GM23338 (cell line): ENCODE measurements around the gene SOX13. TPM values are rescaled to one million over a fixed set of nuclear protein-coding genes. Genes with fewer than 3 reads are reported as not detected.

Experiments
- ATAC-seq: fragments of 200-7000 bp; cut with Tn5 transposase; 3 replicates; pipeline ENCODE4 v1.9.1; 2020
- DNase-seq: peaks from one replicate; pipeline ENCODE4 v3.0.0-alpha.2; 2015; ENCODE audit warnings: low spot score
- H2AFZ ChIP-seq: fragments of 200-600 bp; sonication (generic); 2 replicates; pipeline ENCODE4 v1.8.0; 2016; ENCODE audit warnings: antibody characterized with exemption, mild to moderate bottlenecking, moderate library complexity
- H3F3A ChIP-seq: fragments of 200-600 bp; sonication (generic); replicated peaks from 2 replicates; pipeline ENCODE4 v1.8.0; 2017; ENCODE audit warnings: antibody characterized with exemption, mixed run types, low read depth
- H3K27ac ChIP-seq: fragments of 200-600 bp; sonication (generic); 2 replicates; pipeline ENCODE4 v1.6.1; 2016; ENCODE audit warnings: low read depth
- H3K27me3 ChIP-seq: fragments of 200-600 bp; sonication (generic); 2 replicates; pipeline ENCODE4 v1.8.0; 2016; ENCODE audit warnings: mild to moderate bottlenecking, mixed run types, moderate library complexity; ENCODE audit not compliant: insufficient read depth
- H3K36me3 ChIP-seq: fragments of 200-600 bp; sonication (generic); 2 replicates; pipeline ENCODE4 v1.8.0; 2016; ENCODE audit warnings: mild to moderate bottlenecking; ENCODE audit not compliant: insufficient read depth
- H3K4me1 ChIP-seq: fragments of 200-600 bp; sonication (generic); 2 replicates; pipeline ENCODE4 v1.8.0; 2016; ENCODE audit warnings: mild to moderate bottlenecking, moderate library complexity; ENCODE audit not compliant: insufficient read depth
- H3K4me2 ChIP-seq: fragments of 200-600 bp; sonication (generic); 2 replicates; pipeline ENCODE4 v1.7.1; 2017; ENCODE audit warnings: mixed run types
- H3K4me3 ChIP-seq: fragments of 200-600 bp; sonication (generic); 2 replicates; pipeline ENCODE4 v1.6.1; 2016; ENCODE audit warnings: mixed run types
- H3K79me2 ChIP-seq: fragments of 200-600 bp; sonication (generic); replicated peaks from 2 replicates; pipeline ENCODE4 v1.8.0; 2017; ENCODE audit warnings: mild to moderate bottlenecking; ENCODE audit not compliant: insufficient read depth
- H3K9me2 ChIP-seq: fragments of 200-600 bp; sonication (generic); 2 replicates; pipeline ENCODE4 v1.8.0; 2017; ENCODE audit not compliant: insufficient read depth
- H4K20me1 ChIP-seq: fragments of 200-600 bp; sonication (generic); replicated peaks from 2 replicates; pipeline ENCODE4 v1.8.0; 2017; ENCODE audit warnings: mild to moderate bottlenecking; ENCODE audit not compliant: insufficient read depth
- H3K27ac Mint-ChIP-seq: 2 replicates; pipeline ENCODE4 v1.8.0; 2020; ENCODE audit warnings: inconsistent platforms, mild to moderate bottlenecking, moderate library complexity, mixed read lengths
- H3K27me3 Mint-ChIP-seq: 3 replicates; pipeline ENCODE4 v1.8.0; 2022; ENCODE audit warnings: low read depth, mild to moderate bottlenecking, moderate library complexity, mixed read lengths, inconsistent platforms; ENCODE audit not compliant: insufficient read depth, poor library complexity
- H3K36me3 Mint-ChIP-seq: 3 replicates; pipeline ENCODE4 v1.8.0; 2021; ENCODE audit warnings: low read depth, mild to moderate bottlenecking, inconsistent platforms, moderate library complexity, mixed read lengths
- H3K4me1 Mint-ChIP-seq: 3 replicates; pipeline ENCODE4 v1.8.0; 2020; ENCODE audit warnings: mild to moderate bottlenecking, inconsistent platforms, mixed read lengths
- H3K4me3 Mint-ChIP-seq: 3 replicates; pipeline ENCODE4 v1.8.0; 2021; ENCODE audit warnings: moderate library complexity, mild to moderate bottlenecking, inconsistent platforms, mixed read lengths
- H3K9me3 Mint-ChIP-seq: 3 replicates; pipeline ENCODE4 v1.8.0; 2020; ENCODE audit warnings: moderate library complexity, mild to moderate bottlenecking, inconsistent platforms, mixed read lengths
- CREB1 ChIP-seq: fragments of 250-450 bp; sonication (Bioruptor Pico); IDR thresholded peaks from 2 replicates; pipeline ENCODE4 v1.5.0; 2020; ENCODE audit warnings: low read depth, mild to moderate bottlenecking, moderate library complexity
- EZH2 ChIP-seq: fragments of 200-600 bp; sonication (generic); IDR thresholded peaks from one replicate; pipeline ENCODE4 v1.8.0; 2017; ENCODE audit warnings: antibody characterized with exemption, mild to moderate bottlenecking, low read depth; ENCODE audit not compliant: unreplicated experiment
- EZH2phosphoT487 ChIP-seq: fragments of 200-600 bp; sonication (generic); IDR thresholded peaks from one replicate; pipeline ENCODE4 v1.8.1; 2018; ENCODE audit warnings: antibody characterized with exemption; ENCODE audit not compliant: unreplicated experiment
- NANOG ChIP-seq: IDR thresholded peaks from 2 replicates; pipeline ENCODE4 v1.6.1; 2016; ENCODE audit warnings: antibody characterized with exemption, borderline replicate concordance
- POLR2AphosphoS5 ChIP-seq: IDR thresholded peaks from 2 replicates; pipeline ENCODE4 v1.6.1; 2016; ENCODE audit warnings: antibody characterized with exemption, low read depth
- STAT1 ChIP-seq: IDR thresholded peaks from one replicate; pipeline ENCODE4 v1.6.1; 2016; ENCODE audit warnings: antibody characterized with exemption; ENCODE audit not compliant: unreplicated experiment
- ZNF114 ChIP-seq: fragments of 250-450 bp; sonication (Bioruptor Pico); IDR thresholded peaks from 2 replicates; pipeline ENCODE4 v1.5.0; 2020; ENCODE audit warnings: mild to moderate bottlenecking, moderate library complexity
- ZNF331 ChIP-seq: fragments of 250-450 bp; sonication (Bioruptor Pico); IDR thresholded peaks from 2 replicates; pipeline ENCODE4 v1.5.0; 2020; ENCODE audit warnings: low read depth, mild to moderate bottlenecking, moderate library complexity
- ZNF462 ChIP-seq: fragments of 250-450 bp; sonication (Bioruptor Pico); IDR thresholded peaks from 2 replicates; pipeline ENCODE4 v1.5.0; 2020; ENCODE audit warnings: mild to moderate bottlenecking, moderate library complexity
- polyA plus RNA-seq: library from polyadenylated mRNA; unstranded; fragments of >200 nt; fragmentation: Nextera tagmentation; extraction: Ambion mirVana; gene quantifications from 2 replicates; pipeline ENCODE4 v1.2.1, GENCODE V29; 2016
- total RNA-seq: library from RNA; depleted of rRNA; stranded (reverse); fragments of >200 nt; shearing (Covaris generic); gene quantifications from 2 replicates; pipeline ENCODE4 v1.2.3, GENCODE V29; 2014
- TF ChIP-seq, protein P1 (sequence below), 2 experiments: fragments of 200-600 bp in 1 of 2; sonication (generic) in 1 of 2; conservative IDR thresholded peaks; 2 replicates each; pipeline versions ENCODE4 v1.5.1 to v1.6.1; 2016 to 2017; ENCODE audit warnings: antibody characterized with exemption in 2 of 2, low read depth in 2 of 2, mild to moderate bottlenecking in 2 of 2, moderate library complexity in 1 of 2
- TF ChIP-seq, protein P2 (sequence below): IDR thresholded peaks from one replicate; pipeline ENCODE4 v1.6.1; 2018; ENCODE audit warnings: antibody characterized with exemption; ENCODE audit not compliant: unreplicated experiment
- TF ChIP-seq, protein P3 (sequence below): IDR thresholded peaks from 2 replicates; pipeline ENCODE4 v1.6.1; 2016; ENCODE audit warnings: antibody characterized with exemption

Gene SOX13
- total and polyA plus RNA-seq, 2 experiments from 2014 or later = 28.6 to 123 TPM

DNA sequence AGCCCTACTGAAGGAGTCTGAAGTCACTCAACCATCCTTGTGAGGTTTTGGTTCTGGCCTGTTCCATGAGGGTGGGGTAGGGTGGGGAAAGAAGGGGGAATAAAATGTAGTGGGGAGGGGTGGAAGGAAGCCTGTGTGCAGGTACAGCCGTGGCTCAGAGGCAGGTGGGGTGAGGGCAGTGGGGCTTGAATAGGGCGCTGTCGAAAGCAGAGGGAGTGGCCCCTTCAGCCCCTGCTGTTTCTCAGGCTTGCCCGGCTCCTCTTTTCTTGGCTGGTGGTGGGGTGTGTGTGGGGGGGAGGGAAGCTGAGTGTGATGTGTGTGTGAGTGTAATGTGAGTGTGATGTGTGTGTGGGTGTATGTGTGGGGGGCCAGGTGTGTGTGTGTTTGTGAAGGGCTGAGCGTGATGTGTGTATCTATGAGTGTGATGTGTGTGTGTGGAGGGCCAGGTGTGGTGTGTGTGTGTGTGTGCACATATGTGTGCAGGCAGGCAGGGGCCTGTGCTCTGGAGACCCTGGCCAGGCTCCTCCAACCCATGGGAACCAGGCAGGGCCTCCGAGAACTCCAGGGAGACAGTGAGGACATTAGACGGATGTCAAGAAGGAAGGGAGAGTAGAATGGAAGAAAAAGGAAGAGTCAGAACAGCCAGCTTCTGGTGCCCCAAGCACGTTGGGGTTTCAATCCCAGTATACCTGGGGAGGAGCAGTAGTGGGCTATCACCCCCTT lies 9.0 kb downstream of the SOX13 start (continued):
- no peak for TF ChIP-seq NANOG
- no peak for TF ChIP-seq STAT1
- TF ChIP-seq ZNF462 (CRISPR knock-in tag) = no peak
- TF ChIP-seq, protein P1, sequence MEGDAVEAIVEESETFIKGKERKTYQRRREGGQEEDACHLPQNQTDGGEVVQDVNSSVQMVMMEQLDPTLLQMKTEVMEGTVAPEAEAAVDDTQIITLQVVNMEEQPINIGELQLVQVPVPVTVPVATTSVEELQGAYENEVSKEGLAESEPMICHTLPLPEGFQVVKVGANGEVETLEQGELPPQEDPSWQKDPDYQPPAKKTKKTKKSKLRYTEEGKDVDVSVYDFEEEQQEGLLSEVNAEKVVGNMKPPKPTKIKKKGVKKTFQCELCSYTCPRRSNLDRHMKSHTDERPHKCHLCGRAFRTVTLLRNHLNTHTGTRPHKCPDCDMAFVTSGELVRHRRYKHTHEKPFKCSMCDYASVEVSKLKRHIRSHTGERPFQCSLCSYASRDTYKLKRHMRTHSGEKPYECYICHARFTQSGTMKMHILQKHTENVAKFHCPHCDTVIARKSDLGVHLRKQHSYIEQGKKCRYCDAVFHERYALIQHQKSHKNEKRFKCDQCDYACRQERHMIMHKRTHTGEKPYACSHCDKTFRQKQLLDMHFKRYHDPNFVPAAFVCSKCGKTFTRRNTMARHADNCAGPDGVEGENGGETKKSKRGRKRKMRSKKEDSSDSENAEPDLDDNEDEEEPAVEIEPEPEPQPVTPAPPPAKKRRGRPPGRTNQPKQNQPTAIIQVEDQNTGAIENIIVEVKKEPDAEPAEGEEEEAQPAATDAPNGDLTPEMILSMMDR (conservative IDR thresholded peaks at IDR 0.05; ENCODE audit: low read depth in 2 of 2) = no peak

GRCh38 chr1:204083491-204083890 lies 10.6 kb downstream of the SOX13 start:
- H3K79me2 ChIP-seq = peaks cover 91% of the 10 kb centered on the region
- no peaks in the 10 kb centered on the region for H3K36me3 ChIP-seq
- peaks cover 2% of the 10 kb centered on the region; the same call in 2 of the 3 replicates for H3K36me3 Mint-ChIP-seq
- H3K4me1 ChIP-seq = peaks cover 85% of the 10 kb centered on the region
- H3K27ac Mint-ChIP-seq = peak overlapping the region; percentile 99
- DNase-seq = no peak
- H3K4me3 Mint-ChIP-seq = peak overlapping the region; percentile 57; the same call in 1 of the 3 replicates
- peaks cover 23% of the 10 kb centered on the region for H3F3A ChIP-seq
- no peaks in the 10 kb centered on the region for H3K9me2 ChIP-seq
- H3K27me3 ChIP-seq = no peaks in the 10 kb centered on the region
- H3K27me3 Mint-ChIP-seq = peaks cover 27% of the 10 kb centered on the region
- peaks cover 28% of the 10 kb centered on the region for H4K20me1 ChIP-seq
- H3K4me2 ChIP-seq = peak overlapping the region; percentile 72
- H3K27ac ChIP-seq = peak overlapping the region; percentile 98
- peaks cover 85% of the 10 kb centered on the region for H3K4me1 Mint-ChIP-seq
- peaks cover 3% of the 10 kb centered on the region; the same call in 2 of the 3 replicates for H3K9me3 Mint-ChIP-seq
- no peak overlapping the region for H2AFZ ChIP-seq
- no peak for ATAC-seq
- peak overlapping the region; percentile 36; the same call in 1 of the 2 replicates for H3K4me3 ChIP-seq
- TF ChIP-seq STAT1 (no peak), POLR2AphosphoS5 (no peak), ZNF331 (CRISPR knock-in tag) (no peak), NANOG (no peak), EZH2 (no peak), EZH2phosphoT487 (no peak), CREB1 (CRISPR knock-in tag) (no peak), ZNF114 (CRISPR knock-in tag) (no peak)
- TF ChIP-seq, protein P2, sequence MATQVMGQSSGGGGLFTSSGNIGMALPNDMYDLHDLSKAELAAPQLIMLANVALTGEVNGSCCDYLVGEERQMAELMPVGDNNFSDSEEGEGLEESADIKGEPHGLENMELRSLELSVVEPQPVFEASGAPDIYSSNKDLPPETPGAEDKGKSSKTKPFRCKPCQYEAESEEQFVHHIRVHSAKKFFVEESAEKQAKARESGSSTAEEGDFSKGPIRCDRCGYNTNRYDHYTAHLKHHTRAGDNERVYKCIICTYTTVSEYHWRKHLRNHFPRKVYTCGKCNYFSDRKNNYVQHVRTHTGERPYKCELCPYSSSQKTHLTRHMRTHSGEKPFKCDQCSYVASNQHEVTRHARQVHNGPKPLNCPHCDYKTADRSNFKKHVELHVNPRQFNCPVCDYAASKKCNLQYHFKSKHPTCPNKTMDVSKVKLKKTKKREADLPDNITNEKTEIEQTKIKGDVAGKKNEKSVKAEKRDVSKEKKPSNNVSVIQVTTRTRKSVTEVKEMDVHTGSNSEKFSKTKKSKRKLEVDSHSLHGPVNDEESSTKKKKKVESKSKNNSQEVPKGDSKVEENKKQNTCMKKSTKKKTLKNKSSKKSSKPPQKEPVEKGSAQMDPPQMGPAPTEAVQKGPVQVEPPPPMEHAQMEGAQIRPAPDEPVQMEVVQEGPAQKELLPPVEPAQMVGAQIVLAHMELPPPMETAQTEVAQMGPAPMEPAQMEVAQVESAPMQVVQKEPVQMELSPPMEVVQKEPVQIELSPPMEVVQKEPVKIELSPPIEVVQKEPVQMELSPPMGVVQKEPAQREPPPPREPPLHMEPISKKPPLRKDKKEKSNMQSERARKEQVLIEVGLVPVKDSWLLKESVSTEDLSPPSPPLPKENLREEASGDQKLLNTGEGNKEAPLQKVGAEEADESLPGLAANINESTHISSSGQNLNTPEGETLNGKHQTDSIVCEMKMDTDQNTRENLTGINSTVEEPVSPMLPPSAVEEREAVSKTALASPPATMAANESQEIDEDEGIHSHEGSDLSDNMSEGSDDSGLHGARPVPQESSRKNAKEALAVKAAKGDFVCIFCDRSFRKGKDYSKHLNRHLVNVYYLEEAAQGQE = no peak
- TF ChIP-seq, protein P3, sequence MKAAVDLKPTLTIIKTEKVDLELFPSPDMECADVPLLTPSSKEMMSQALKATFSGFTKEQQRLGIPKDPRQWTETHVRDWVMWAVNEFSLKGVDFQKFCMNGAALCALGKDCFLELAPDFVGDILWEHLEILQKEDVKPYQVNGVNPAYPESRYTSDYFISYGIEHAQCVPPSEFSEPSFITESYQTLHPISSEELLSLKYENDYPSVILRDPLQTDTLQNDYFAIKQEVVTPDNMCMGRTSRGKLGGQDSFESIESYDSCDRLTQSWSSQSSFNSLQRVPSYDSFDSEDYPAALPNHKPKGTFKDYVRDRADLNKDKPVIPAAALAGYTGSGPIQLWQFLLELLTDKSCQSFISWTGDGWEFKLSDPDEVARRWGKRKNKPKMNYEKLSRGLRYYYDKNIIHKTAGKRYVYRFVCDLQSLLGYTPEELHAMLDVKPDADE = no peak
